GM18951 (cell line): Measurements from ENCODE around the gene CNPY1.

ENCODE experiments used
- POLR2A ChIP-seq: IDR thresholded peaks from 4 replicates; pipeline ENCODE4 v1.6.1; 2011; ENCODE audit warnings: mild to moderate bottlenecking; ENCODE audit not compliant: insufficient read length, insufficient read depth; ENCODE audit errors: extremely low read depth
- in situ Hi-C: fragments of 300-500 bp; cut with MboI; formaldehyde crosslinking; loops from one replicate; pipeline ENCODE4 v1.12.0; 2022; ENCODE audit warnings: low sequenced_read_pairs, mixed read lengths, inconsistent platforms; ENCODE audit not compliant: unreplicated experiment

Gene CNPY1

GRCh38 chr7:155467846-155468784 lies 78.2 kb downstream of the CNPY1 start:
- in situ Hi-C loops = no loop called here
- no peak for TF ChIP-seq POLR2A

GRCh38 chr7:155466814-155467733 lies 79.3 kb downstream of the CNPY1 start:
- no peak for TF ChIP-seq POLR2A
- in situ Hi-C loops = no loop called here

- no peak for TF ChIP-seq POLR2A
Measured at GRCh38 chr7:155466142-155466813, 80.1 kb downstream of the CNPY1 start.

GRCh38 chr7:155465761-155466141 lies 80.6 kb downstream of the CNPY1 start:
- in situ Hi-C loops = no loop called here
- TF ChIP-seq POLR2A = no peak

More at GRCh38 chr7:155466142-155466813, 80.1 kb downstream of the CNPY1 start:
- in situ Hi-C loops = no loop called here

GRCh38 chr7:155464948-155465739 lies 81.2 kb downstream of the CNPY1 start:
- in situ Hi-C loops = no loop called here

GRCh38 chr7:155464183-155464582 lies 82.2 kb downstream of the CNPY1 start:
- in situ Hi-C loops = no loop called here
- TF ChIP-seq POLR2A = no peak

More at GRCh38 chr7:155464948-155465739, 81.2 kb downstream of the CNPY1 start:
- no peak for TF ChIP-seq POLR2A

GRCh38 chr7:155463114-155463811 lies 83.1 kb downstream of the CNPY1 start:
- in situ Hi-C loops = no loop called here
- no peak for TF ChIP-seq POLR2A

GRCh38 chr7:155462163-155462735 lies 84.1 kb downstream of the CNPY1 start:
- no peak for TF ChIP-seq POLR2A
- in situ Hi-C loops = no loop called here

GRCh38 chr7:155461631-155462030 lies 84.7 kb downstream of the CNPY1 start:
- in situ Hi-C loops = no loop called here
- no peak for TF ChIP-seq POLR2A

- no peak for TF ChIP-seq POLR2A
- in situ Hi-C loops = no loop called here
Measured at GRCh38 chr7:155460926-155461613, 85.3 kb downstream of the CNPY1 start.
